ENCODE results near the gene CNOT4.

GRCh38 chr7:135355377-135356048 is 154.4 kb downstream of the CNOT4 start:
- no peak for TF ChIP-seq POLR2A (IDR thresholded peaks at IDR 0.05)
- no peak for TF ChIP-seq CTCF (IDR thresholded peaks at IDR 0.05)
